HepG2 (cell line): ENCODE measurements around the gene MLANA. TPM values are rescaled to one million over a fixed set of nuclear protein-coding genes. Genes with fewer than 3 reads are reported as not detected.

Experiments used
- ATF7-NPFF ChIP-seq: sonication (generic); formaldehyde crosslinking; IDR thresholded peaks from 2 replicates; pipeline ENCODE4 v1.8.1; 2023; ENCODE audit warnings: mild to moderate bottlenecking, low read depth, missing genetic modification reagents, moderate library complexity
- BRD4 ChIP-seq: sonication (generic); formaldehyde crosslinking; IDR thresholded peaks from 2 replicates; pipeline ENCODE4 v1.4.0; 2020; ENCODE audit warnings: missing genetic modification reagents
- DMAP1 ChIP-seq: IDR thresholded peaks from 2 replicates; pipeline ENCODE4 v1.6.1; 2016
- GTF3A ChIP-seq: sonication (generic); formaldehyde crosslinking; conservative IDR thresholded peaks from 2 replicates; pipeline ENCODE4 v1.4.0; 2020; ENCODE audit warnings: mild to moderate bottlenecking, missing genetic modification reagents
- IKZF5 ChIP-seq: IDR thresholded peaks from 2 replicates; pipeline ENCODE4 v1.6.1; 2018; ENCODE audit warnings: missing genetic modification reagents, mild to moderate bottlenecking, missing compliant biosample characterization
- KDM6A ChIP-seq: IDR thresholded peaks from 2 replicates; pipeline ENCODE4 v1.6.1; 2016; ENCODE audit warnings: low read depth
- MAF1 ChIP-seq: sonication (generic); formaldehyde crosslinking; IDR thresholded peaks from 2 replicates; pipeline ENCODE4 v1.5.0; 2020; ENCODE audit warnings: missing genetic modification reagents, borderline replicate concordance
- MED13 ChIP-seq: sonication (generic); formaldehyde crosslinking; IDR thresholded peaks from 2 replicates; pipeline ENCODE4 v1.5.0; 2020; ENCODE audit warnings: missing genetic modification reagents
- NFE2 ChIP-seq: sonication (generic); formaldehyde crosslinking; IDR thresholded peaks from 2 replicates; pipeline ENCODE4 v1.4.0; 2020; ENCODE audit warnings: missing genetic modification reagents
- NFYB ChIP-seq: sonication (generic); formaldehyde crosslinking; IDR thresholded peaks from 2 replicates; pipeline ENCODE4 v1.4.0; 2020; ENCODE audit warnings: missing genetic modification reagents
- RAD21 ChIP-seq: fragments of 450-650 bp; formaldehyde crosslinking; IDR thresholded peaks from 2 replicates; pipeline ENCODE4 v1.5.0; 2020; ENCODE audit warnings: mild to moderate bottlenecking
- RBM22 ChIP-seq: fragments of 200-400 bp; formaldehyde crosslinking; optimal IDR thresholded peaks from 2 replicates; pipeline ENCODE3; 2017; ENCODE audit warnings: mild to moderate bottlenecking, low read length, moderate library complexity
- RCOR2 ChIP-seq: IDR thresholded peaks from 2 replicates; pipeline ENCODE4 v1.6.1; 2016; ENCODE audit warnings: missing biosample characterization, missing genetic modification reagents
- SKI ChIP-seq: fragments of 450-650 bp; IDR thresholded peaks from one replicate; pipeline ENCODE4 v1.6.1; 2018; ENCODE audit warnings: mild to moderate bottlenecking; ENCODE audit not compliant: partially characterized antibody
- SOX5 ChIP-seq: IDR thresholded peaks from 2 replicates; pipeline ENCODE4 v1.6.1; 2016; ENCODE audit warnings: borderline replicate concordance
- SRSF4 ChIP-seq: fragments of 200-400 bp; formaldehyde crosslinking; IDR thresholded peaks from one replicate; pipeline ENCODE4 v1.6.1; 2018; ENCODE audit warnings: mild to moderate bottlenecking, low read depth, low read length, moderate library complexity; ENCODE audit not compliant: poor library complexity, severe bottlenecking
- STAT5B ChIP-seq: sonication (generic); formaldehyde crosslinking; IDR thresholded peaks from 2 replicates; pipeline ENCODE4 v1.4.0; 2020; ENCODE audit warnings: missing genetic modification reagents
- TBX2 ChIP-seq: sonication (generic); formaldehyde crosslinking; IDR thresholded peaks from 2 replicates; pipeline ENCODE4 v1.5.0; 2020; ENCODE audit warnings: missing genetic modification reagents, mild to moderate bottlenecking, borderline replicate concordance
- THAP11 ChIP-seq: IDR thresholded peaks from 2 replicates; pipeline ENCODE4 v1.6.1; 2016; ENCODE audit warnings: missing biosample characterization, missing genetic modification reagents
- ZBTB20 ChIP-seq: sonication (generic); formaldehyde crosslinking; IDR thresholded peaks from 2 replicates; pipeline ENCODE4 v1.8.1; 2023; ENCODE audit warnings: missing genetic modification reagents, low read depth, mild to moderate bottlenecking, borderline replicate concordance
- ZBTB49 ChIP-seq: sonication (generic); formaldehyde crosslinking; IDR thresholded peaks from 2 replicates; pipeline ENCODE4 v1.4.0; 2020; ENCODE audit warnings: missing genetic modification reagents, borderline replicate concordance
- ZFP37 ChIP-seq: sonication (generic); formaldehyde crosslinking; IDR thresholded peaks from 2 replicates; pipeline ENCODE4 v1.4.0; 2020; ENCODE audit warnings: missing genetic modification reagents, borderline replicate concordance
- ZFP62 ChIP-seq: sonication (generic); formaldehyde crosslinking; IDR thresholded peaks from 2 replicates; pipeline ENCODE4 v1.4.0; 2020; ENCODE audit warnings: missing genetic modification reagents
- ZMAT5 ChIP-seq: sonication (generic); formaldehyde crosslinking; IDR thresholded peaks from 2 replicates; pipeline ENCODE4 v1.5.0; 2020; ENCODE audit warnings: mild to moderate bottlenecking, low read depth, missing genetic modification reagents, borderline replicate concordance
- ZNF232 ChIP-seq: sonication (generic); formaldehyde crosslinking; IDR thresholded peaks from 2 replicates; pipeline ENCODE4 v1.4.0; 2020; ENCODE audit warnings: missing genetic modification reagents, borderline replicate concordance
- ZNF343 ChIP-seq: sonication (generic); formaldehyde crosslinking; IDR thresholded peaks from 2 replicates; pipeline ENCODE4 v1.4.0; 2020; ENCODE audit warnings: mild to moderate bottlenecking, missing genetic modification reagents
- ZNF746 ChIP-seq: sonication (generic); formaldehyde crosslinking; IDR thresholded peaks from 2 replicates; pipeline ENCODE4 v1.8.0; 2022; ENCODE audit warnings: mild to moderate bottlenecking, missing genetic modification reagents
- ZNF75D ChIP-seq: sonication (generic); formaldehyde crosslinking; IDR thresholded peaks from 2 replicates; pipeline ENCODE4 v1.8.1; 2023; ENCODE audit warnings: missing genetic modification reagents, mild to moderate bottlenecking, borderline replicate concordance
- ZNF792 ChIP-seq: IDR thresholded peaks from 2 replicates; pipeline ENCODE4 v1.6.1; 2016
- ZSCAN31 ChIP-seq: sonication (generic); formaldehyde crosslinking; IDR thresholded peaks from 2 replicates; pipeline ENCODE4 v1.5.0; 2020; ENCODE audit warnings: low read depth, mild to moderate bottlenecking, missing genetic modification reagents
- polyA plus RNA-seq, 8 experiments: library from polyadenylated mRNA; depleted of rRNA in 3 of 8; stranded (reverse) in 7 of 8; unstranded in 1 of 8; fragments of >200 nt; fragmentation: Illumina TruSeq in 4 of 8; extraction: Trizol in 4 of 8; gene quantifications; 2 replicates each; pipeline versions ENCODE4 v1.2.1 to v1.2.3, GENCODE V29; 2011 to 2016; ENCODE audit warnings: low read depth in 4 of 8, missing spikeins in 1 of 8, mixed read lengths in 1 of 8; ENCODE audit not compliant: insufficient read depth in 1 of 8
- total RNA-seq, 5 experiments: library from RNA; depleted of rRNA; stranded (reverse); fragments of >200 nt; fragmentation: Illumina TruSeq; extraction: Trizol; gene quantifications; 2 replicates each; pipeline ENCODE4 v1.2.3, GENCODE V29; 2016; ENCODE audit warnings: low read depth in 1 of 5

The MLANA gene
- total and polyA plus RNA-seq, 2 of the 13 experiments (the other 11 are each of a cell fraction or from before 2014, with no cell fraction given), result 0.11 to 0.18 TPM

GRCh38 chr9:5893591-5894236, 3.0 kb downstream of the MLANA start (continued):
- peak; percentile 73 for TF ChIP-seq TBX2
- 0 out of 2 replicates have a peak, but pooled peaks have one; percentile 38 for TF ChIP-seq ZNF343 (CRISPR knock-in tag)
- 0 out of 2 replicates have a peak, but pooled peaks have one; percentile 51 for TF ChIP-seq MED13 (CRISPR knock-in tag)
- no peak for TF ChIP-seq ATF7-NPFF (CRISPR knock-in tag)
- no peak; the same call in 1 of the 2 replicates for TF ChIP-seq ZNF232 (CRISPR knock-in tag)
- peak; percentile 43 for TF ChIP-seq SKI
- TF ChIP-seq IKZF5 (CRISPR knock-in tag), result peak; percentile 72; the same call in 1 of the 2 replicates
- no peak for TF ChIP-seq MAF1
- no peak for TF ChIP-seq GTF3A (CRISPR knock-in tag)
- no peak for TF ChIP-seq NFYB
- TF ChIP-seq ZFP62 (CRISPR knock-in tag), result no peak
- no peak for TF ChIP-seq ZBTB49
- peak; percentile 61; the same call in 1 of the 2 replicates for TF ChIP-seq SOX5 (CRISPR knock-in tag)
- no peak for TF ChIP-seq ZFP37 (CRISPR knock-in tag)
- TF ChIP-seq ZNF792, result peak; percentile 67; the same call in 1 of the 2 replicates
- no peak for TF ChIP-seq ZMAT5
- peak; percentile 55; the same call in 1 of the 2 replicates for TF ChIP-seq THAP11 (CRISPR knock-in tag)
- TF ChIP-seq ZSCAN31 (CRISPR knock-in tag), result peak; percentile 42; the same call in 1 of the 2 replicates
- TF ChIP-seq SRSF4, result no peak
- no peak for TF ChIP-seq ZNF75D (CRISPR knock-in tag)
- TF ChIP-seq RAD21 (CRISPR knock-in tag), result 0 out of 2 replicates have a peak, but pooled peaks have one; percentile 10
- no peak for TF ChIP-seq DMAP1
- peak; percentile 73; the same call in 1 of the 2 replicates for TF ChIP-seq RCOR2 (CRISPR knock-in tag)
- no peak for TF ChIP-seq ZBTB20 (CRISPR knock-in tag)
- peak; percentile 84 for TF ChIP-seq BRD4 (CRISPR knock-in tag)
- no peak for TF ChIP-seq ZNF746 (CRISPR knock-in tag)
- TF ChIP-seq NFE2 (CRISPR knock-in tag), result no peak
- peak; percentile 82 for TF ChIP-seq KDM6A (CRISPR knock-in tag)
- no peak for TF ChIP-seq RBM22
- no peak for TF ChIP-seq STAT5B
